ENCODE measurements around the gene PLPPR1.
"Not testable (repeated sequence)": the region's sequence is repeated elsewhere in the genome, so short reads cannot be mapped to it uniquely, and the experiment has no call there.

The PLPPR1 gene

DNA sequence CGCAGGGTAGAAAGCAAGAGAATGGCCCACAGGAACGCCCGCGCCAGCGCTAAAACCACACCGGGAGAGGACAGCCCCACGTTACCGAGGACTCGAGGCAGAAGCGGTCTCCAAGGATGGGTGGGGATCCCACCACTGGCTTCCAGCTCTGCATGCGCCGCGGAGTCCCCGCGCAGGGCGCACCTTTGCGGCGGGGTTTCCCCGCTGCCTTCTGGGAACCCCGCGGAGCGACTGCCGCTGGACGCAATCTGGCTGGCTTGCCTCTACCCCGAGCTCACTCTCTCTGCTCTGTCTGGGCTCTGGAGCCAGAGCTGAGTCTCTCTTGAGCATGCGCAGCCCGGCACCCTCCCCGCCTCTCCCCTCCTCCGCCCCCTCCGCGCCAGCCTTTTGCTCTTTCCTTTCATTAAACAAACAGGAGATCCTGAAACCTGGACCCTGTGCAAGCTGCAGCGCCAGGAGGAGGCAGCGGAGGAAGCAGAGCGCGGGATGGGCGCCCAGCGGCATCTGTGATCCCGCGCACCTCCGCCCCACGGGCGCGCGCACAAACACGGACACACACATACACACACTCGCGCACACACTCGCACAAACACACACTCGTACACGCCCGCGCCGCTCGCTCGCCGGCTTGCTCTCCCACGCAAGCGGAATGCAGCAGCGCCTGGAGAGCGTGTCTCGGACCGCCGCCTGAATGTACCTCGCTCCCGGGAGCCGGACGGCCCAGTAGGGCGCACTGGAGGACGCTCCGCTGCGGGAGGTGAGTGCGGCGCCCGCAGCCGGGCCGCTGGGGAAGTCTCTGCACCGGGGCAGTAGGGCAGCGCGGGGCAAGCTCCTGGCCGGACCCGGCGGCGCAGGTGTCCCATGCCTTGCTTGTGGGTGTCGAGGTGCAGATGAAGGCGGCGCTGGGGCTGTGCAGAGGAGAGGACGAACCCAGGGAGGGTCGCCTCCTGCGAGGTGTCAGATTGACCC lies at the start of gene PLPPR1:
PLPPR1 (plus strand) TSS at position 382 of the 969 bp plus-strand sequence.
- DNase-seq = peak in 1 of 2 donors; percentile 5

DNA sequence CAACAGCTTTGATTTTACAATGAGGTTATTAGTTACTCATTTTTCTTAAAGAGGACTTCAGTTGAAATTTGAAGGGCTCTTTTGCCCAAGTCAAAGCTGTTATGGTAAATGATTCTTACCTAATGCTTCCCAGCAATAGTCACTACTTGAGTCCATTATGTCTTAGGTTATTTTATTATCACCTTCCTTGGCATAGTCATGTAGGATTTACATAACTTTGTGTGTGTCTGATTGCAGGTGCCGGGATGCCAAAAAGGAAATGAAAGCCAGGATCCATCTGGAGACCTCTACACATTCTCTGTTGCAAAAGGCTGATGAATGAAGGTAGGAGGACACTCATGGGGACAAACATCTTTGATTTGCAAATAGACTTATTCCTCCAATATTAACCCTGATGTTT lies 38.8 kb upstream of the PLPPR1 start:
- no peak for DNase-seq

DNA sequence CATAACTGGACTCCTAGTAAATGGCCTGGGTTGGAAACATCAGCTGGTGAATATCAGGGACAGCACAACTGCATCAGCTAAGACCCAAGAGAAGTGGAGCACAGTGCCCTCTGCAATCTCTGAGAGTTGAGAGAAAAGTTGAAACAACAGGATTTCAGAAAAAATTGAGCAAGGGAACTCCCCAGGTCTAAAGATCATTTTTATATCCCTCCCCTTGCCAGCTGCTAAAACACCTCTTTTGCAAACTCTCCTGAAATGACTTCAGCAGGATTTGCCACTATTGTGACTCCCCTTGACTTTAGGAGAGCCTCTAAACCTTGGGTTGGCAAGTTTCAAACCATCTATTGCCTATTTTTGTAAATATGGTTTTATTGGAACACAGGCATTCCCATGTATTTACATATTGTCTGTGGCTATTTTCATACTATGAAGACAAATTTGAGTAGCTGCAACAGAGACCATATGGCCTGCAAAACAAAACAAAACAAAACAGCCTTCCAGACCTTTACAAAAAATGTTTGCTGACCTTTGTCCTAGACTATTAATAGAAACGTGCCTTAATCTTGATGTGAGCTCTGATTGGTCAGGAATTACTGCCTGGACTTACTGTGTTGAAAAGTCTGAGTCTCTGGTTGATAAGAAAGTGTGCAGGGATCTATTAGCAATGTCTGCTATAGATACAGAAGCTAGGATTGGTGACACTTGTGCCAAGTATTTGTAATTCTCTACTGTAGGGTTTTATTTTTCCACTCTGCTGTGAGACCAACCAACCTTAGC lies 37.7 kb upstream of the PLPPR1 start:
- DNase-seq = no peak

DNA sequence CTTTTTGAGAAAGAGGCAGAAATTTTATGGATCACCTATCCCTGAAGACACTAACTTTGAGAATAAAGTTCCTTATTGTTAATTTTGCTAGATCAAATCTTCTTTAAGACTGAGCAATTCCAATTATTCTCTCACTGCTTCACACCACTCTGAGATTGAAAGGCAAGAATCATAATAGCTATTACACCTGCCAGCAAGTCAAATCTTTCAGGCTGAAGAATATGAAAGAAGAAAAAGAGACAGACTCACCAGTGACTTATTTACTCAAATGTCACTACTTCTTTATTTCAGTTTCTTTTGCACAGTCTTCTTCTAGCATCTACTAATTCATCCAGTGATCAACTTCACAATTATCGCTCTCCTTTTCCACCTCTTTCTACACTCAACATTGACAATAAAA lies 35.9 kb upstream of the PLPPR1 start:
- DNase-seq = no peak

DNA sequence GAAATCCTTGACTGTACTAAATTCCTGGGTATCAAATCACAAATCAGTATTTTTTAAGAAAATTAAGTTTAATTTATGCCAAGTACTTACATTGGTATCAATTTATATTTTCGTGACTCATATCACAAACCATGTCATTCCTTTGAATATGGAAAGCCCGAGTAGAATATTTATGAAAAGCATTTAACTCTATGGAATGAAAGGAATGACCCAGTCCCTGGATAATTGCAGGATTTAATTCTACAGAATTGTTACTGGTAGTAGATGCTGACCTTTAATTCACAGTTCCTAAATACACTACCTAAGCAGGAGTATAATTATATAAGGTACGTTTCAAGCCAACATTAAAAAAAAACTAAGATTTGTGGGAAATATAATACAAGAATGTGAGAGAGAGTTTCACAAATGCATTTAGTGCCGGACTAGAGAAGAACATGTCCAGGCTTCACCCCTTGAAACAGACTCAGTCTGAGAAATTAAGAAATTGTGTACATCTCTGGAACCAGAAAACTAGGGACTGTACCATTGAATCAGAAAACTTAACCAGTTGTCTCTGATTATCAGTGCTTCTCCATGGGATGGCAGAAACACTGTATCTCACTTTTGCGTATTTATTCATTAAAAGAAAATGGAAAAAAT lies 28.5 kb upstream of the PLPPR1 start:
- DNase-seq = no peak

DNA sequence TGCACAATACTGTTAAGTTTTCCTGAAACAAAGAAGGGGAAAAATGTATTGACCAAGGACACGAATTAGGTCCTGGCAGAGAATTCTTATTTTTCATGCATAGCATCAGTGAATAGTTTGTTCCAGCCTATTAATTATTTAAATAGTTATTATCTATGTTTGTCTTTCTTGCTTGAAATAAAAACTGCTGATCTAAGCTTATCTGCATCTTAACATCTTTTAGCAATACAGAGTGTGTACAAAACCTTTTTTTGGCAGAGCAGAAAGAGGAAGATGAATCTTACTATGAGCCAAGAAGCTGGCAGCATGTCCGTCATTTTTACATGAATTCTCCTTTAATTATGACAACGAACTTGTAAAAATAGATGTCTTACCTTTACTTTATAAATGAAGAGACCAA lies 23.3 kb upstream of the PLPPR1 start:
- DNase-seq = no peak

DNA sequence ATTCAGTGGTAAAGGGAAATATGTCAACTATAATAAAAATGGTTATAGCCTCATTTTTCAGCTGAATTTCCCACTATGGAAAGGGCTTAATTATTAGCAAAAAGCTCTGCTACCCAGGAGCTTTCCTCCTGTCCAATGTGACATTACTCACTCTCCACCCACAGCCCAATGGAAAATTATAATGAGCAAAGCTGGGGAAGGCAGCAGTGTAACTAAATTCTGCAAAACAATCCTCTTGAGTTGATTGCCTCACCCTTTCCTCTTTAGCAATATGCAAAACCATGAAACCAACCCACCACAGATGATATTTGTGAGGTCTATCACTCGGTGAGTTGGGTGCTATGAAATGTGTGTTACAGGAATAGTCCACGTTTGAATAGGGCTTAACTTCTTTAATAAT lies 14.0 kb upstream of the PLPPR1 start:
- no peak for DNase-seq

DNA sequence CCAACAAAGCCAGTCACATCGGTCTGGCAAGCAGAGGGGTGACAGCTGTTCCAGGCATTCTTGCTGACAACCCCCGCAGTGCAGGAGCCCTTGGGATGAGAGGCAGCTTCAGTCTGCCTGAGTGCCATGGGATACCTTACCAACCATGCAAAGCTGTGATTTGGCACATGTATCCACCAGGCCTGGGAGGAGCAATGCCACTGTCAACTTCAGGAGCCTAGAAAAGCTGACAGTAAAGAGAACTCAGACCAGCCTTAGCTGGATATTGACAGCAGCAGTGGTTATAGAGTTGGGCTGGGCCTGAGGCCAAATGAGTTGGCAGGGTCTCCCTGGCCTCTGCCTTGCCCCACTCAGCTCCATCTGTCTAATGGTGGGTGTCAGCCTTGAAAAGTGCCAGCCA lies 10.1 kb upstream of the PLPPR1 start:
- DNase-seq = no peak

DNA sequence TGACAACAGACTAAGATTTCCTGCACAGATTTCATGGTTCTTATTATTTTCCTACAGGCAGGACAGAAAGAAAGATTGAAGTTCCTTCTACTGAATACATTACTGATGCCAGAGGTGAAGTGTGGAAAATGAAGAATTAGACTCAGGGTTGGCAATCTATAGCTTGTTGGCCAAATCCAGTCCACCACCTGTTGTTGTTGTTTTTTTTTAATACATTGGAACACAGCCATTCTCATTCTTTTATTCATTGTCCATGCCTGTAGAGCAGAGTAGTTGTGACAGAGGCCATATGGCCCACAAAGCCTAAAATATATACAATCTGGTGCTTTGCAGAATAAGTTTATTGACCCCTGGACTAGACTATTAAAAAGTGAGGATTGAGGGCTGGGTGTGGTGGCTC lies 5.8 kb upstream of the PLPPR1 start:
- DNase-seq = no peak

DNA sequence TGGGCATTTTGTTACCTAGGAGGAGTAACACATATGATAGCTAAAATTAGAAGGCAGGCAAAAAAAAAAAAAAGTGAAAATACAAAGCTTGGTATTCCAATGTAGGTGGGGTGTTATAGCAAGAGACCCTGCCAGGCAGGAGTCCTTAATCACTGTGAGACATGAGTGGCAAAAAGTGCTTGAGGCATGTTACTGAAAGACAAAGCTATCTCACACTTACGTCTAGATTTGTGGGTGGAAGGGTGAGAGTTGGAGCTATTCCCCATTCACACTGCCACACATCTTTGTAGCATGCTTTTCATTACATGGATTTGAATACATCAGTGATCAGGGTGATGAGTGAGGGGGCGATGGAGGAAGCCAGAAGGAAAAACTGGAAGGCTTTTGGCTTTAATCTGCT lies 2.6 kb upstream of the PLPPR1 start:
- DNase-seq = no peak

DNA sequence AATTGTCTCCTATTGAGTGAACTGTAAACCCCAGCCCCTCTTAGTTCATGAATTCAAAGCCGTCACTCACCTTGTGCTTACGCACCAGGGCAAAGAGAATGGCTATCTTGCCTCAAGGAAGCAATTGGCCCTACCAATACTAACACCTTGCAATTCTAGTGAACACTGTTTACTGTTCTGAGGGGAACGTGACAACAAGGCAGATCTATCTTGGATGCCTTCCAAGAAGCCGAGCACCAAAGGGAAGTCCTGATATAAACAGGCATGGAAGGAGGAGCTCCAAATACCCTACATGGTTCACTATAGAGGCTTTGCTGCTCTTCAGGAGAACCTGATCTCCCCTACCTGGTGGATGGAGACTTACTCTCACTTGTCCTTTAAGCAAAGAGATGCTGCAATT lies 1.7 kb upstream of the PLPPR1 start:
- no peak for DNase-seq

DNA sequence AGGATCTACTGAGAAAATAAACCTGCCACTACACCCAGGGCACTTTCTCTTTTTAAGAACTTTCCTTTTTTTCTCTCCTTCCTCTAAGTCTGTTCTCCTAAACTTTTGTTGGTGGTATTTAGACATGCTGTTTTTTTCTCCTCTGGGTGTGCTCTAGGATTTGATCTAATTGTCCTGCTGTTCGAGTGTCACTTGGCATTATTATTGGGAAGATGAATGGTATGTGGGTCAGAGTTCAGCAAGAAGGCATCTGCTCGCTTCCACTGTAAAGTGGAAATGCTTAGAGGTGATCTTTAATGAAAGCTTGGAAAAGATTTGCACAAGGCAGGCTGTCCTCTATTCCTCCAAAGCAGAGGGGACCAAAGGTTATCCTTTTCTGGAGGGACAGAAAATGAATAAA lies 1.3 kb upstream of the PLPPR1 start:
- DNase-seq = no peak

DNA sequence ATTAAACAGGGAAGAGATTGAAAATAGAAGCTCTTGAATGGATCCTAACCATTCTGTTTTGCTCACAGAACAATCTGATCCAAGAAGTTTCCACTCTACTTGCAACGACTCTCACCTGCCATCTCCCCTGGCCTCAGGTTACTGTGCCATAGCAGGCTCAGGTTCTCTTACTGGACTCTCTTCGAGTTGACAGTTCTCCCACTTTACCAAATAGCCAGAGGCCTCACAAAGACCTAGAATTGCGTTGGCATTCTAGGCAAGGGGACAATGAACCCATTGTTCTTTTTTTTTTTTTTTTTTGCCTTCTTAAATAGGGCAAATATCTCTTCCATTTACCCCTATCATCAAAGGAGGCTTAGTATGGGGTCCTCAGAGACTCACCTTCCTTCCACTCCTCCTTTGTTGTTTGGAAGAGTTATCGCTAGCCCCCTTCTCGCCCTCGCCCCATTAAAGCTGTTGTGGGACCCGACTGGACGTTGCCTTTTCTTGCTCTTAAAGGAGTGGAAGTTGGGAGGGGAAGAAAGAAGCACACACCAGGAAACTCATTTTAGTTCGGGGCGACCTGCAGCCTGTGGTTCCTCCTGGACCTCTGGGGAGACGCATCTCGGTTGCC lies 688 bp upstream of the PLPPR1 start:
- no peak for DNase-seq

DNA sequence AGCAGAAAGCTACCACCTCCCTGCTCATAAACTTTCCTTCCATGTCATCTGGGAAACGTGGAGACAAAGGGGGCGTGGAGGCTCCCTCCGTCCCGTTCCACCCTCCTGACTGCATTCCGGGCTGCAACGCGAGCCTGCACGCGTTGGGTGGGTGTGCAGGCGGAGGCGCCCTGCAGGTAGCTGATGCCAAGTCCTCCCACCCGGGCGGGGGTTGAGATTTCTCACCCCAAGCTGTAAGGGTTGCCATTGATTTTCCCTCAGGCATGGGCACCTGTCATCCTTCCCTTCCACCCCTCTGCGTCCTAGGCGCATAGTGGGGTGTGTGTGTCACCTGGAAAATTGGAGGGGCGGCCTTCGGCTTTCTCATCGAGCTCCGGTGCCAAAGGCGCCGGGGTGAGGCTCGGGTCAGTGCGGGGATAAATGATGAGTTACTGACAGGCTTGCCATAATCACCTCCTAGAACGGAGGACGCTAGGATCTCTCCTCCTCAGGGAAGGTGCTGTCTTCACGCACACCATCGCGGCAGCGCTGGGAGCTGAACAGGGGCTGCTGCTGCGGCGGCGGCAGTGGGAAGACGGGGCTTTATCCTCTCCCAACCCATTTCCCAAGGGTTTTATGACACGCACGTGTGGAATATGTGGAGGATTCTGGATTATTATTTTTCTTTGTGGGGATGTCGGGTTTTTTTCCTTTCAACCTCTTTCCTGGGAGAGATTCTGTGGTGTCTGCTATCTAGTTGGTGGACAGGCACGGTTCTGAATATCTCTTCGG lies 973 bp downstream of the PLPPR1 start:
- no peak for DNase-seq

DNA sequence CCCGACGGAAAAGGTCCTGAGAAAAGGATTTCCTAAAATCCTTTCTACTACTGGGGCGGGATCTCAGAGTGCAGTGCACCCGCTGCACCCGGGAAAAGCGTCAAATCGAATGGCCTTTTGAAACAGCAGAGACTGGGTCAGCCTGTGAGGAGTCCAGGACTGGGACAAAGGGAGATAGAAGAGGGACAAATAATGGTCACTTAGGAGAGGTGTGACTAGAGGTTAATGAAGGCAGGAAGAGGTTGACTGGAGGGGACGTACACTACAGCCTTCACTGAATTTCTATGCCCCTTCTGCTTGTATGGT lies 1.5 kb downstream of the PLPPR1 start:
- DNase-seq = no peak

DNA sequence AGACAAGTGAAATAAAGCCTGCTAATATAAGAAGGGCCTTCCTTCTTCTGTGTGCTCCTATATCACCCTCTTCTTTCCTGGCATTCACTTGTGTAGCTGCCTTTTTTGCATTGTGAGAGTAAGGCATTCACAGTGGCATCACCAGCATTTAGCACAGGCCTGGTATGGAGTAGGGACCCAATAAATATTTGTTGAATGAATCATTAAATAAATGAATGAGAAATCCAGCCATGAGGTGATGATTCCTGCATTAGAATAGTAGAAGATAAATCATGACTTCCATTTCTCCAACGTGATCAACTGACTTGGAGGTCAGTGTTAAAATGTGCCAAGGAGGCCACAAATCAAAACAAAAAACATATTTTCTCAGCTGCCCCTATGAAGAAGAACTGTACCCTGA lies 3.9 kb downstream of the PLPPR1 start:
- DNase-seq = no peak

DNA sequence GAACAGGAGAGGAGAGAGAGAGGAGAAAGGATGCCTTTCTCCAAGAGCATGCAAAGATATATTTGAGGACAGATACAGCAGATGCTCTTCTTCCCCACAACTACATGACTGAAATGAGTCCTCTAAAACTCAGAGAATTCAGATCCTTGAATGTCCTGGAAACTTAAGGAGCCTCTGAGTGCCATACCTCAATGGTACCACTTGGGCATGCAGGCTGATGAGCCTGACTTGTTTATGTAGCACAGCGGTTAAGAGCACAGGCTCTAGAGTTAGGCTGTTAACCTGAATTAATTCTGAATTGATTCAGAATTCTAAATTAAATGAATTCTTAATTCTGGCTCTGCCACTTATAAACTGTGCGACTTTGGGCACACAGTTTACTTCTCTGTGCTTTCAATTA lies 5.7 kb downstream of the PLPPR1 start:
- no peak for DNase-seq

DNA sequence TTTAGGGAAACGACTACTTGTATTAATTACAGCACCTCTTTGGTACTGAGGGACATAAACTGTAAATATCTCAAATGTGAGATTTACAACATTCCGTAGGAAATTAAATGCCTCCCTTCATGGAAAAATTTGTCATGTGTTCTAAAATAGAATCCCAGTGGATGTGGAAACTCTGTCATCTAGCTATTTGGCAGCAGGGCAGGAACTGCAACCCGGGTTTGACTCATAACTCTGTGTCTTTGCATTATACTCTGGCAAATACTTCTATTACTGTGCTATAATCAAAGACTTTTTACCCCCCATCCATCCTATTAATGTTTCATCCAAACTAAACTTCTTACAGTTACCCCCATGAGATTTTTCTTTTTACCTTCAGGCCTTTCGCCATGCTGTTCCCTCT lies 6.6 kb downstream of the PLPPR1 start:
- DNase-seq = no peak

DNA sequence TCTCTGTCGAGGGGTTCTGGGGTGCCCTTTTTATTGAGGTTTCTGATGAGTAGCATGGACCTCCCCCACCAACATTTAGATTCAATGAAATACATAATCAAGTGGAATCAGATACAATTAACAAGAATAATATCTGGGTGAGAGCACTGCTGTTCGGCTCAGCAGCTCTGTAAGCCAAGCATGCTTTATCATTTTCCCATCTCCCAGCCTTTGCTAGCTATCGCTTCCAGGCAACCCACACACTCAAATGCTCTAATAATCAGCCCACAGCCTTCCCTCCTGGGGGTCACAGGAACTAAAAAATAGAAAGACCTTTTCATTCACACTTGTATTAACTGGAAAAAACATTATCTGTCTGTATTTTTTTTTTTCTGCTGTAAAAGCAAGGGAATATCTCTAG lies 8.9 kb downstream of the PLPPR1 start:
- no peak for DNase-seq

DNA sequence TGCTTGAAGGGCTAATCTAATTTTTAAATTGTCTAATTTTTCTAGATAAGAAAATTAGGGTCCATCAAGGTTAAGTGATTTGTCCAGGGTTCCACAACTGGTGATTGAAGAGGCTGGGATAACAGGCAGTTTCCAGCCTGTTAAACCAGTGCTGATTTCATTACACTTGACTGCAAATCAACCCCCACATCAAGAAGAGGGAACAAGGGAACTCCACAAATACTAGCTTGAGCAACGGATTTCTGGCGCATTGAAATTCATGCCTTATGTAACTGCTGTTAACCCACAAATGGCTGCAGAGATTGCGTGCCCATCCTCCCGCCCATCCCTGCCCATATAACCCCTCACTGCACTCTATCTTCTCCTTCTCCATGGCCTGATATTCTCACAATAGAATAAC lies 10.0 kb downstream of the PLPPR1 start:
- DNase-seq = no peak

DNA sequence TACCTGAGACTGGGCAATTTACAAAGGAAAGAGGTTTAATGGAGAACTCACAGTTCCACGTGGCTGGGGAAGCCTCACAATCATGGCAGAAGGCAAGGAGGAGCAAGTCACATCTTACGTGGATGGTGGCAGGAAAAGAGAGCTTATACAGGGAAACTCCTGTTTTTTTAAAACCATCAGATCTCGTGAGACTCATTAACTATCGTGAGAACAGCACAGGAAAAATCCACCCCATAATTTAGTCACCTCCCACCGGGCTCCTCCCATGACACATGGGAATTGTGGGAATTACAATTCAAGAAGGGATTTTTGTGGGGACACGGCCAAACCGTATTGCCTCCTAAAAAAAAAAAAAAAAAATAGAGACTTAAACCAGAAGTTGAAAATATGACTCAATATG lies 11.1 kb downstream of the PLPPR1 start:
- DNase-seq = not testable (repeated sequence)

DNA sequence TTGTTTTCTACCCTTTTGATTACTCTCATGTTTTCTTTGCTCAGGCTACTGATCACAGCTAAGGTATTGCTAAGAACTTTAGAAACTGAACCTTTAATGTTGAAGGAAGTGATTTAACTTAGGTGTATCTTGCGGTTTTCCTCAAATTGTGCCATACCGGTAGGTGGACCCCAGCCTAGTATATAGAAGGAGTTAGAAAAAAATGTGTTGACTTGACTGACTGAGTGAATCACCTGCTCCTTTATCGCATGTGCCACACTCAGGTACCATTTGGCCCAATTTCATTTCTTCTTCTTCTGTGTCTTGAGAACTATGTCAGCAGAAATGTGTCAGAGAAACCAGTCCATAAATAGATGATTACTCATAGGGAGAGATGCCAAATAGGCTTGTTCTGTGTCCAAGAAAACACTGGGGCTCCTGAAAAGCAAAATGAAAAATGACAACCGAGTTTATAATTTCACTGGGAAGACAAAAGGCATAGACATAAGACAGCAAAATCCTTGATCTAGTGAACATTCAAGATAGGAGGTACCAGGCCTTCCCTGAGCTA lies 19.4 kb downstream of the PLPPR1 start:
- no peak for DNase-seq
